ENCODE data around the gene MAD1L1.

MAD1L1 gene

DNA sequence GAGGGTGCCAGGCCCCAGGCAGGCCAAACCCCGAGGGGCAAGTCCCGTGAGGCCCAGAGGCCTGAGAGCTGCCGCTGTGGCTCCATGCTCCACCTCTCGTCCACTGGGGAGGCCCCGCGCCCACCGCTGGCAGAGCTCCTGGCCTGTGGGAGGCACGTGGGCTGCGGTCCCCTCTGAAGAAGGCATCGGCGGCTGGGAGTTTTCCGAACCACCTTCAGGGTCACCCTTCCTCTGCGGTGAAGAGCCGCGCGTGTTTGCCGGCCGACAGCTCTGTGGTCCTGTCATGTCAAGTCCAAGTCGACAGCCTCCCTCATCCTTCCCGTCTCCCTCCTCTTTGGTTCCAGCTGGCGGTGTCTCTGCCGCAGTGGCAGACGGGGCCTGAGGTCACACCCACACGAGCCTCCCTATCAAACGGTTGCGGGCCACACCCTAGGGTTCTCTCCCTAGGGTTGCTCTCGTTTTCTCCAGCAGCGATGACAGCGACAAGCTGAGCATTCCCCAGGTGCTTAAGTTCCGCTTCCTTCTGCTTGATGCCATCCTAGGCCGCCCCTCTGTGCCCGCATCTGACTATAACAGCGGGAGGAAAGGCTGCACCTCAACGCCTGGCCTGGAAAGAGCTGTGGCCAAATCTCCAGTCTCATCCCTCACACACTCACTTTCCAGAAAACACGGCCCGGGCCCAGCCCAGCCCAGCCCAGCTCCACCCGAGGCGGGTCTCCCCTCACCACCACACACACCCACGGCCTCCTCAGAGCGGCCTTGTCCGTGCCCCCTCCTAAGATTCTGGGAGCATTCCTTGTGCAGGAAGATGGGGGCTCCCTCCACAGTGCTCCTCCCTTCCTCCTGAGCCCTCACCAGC, 377.6 kb downstream of the MAD1L1 start:
- no peak for DNase-seq

DNA sequence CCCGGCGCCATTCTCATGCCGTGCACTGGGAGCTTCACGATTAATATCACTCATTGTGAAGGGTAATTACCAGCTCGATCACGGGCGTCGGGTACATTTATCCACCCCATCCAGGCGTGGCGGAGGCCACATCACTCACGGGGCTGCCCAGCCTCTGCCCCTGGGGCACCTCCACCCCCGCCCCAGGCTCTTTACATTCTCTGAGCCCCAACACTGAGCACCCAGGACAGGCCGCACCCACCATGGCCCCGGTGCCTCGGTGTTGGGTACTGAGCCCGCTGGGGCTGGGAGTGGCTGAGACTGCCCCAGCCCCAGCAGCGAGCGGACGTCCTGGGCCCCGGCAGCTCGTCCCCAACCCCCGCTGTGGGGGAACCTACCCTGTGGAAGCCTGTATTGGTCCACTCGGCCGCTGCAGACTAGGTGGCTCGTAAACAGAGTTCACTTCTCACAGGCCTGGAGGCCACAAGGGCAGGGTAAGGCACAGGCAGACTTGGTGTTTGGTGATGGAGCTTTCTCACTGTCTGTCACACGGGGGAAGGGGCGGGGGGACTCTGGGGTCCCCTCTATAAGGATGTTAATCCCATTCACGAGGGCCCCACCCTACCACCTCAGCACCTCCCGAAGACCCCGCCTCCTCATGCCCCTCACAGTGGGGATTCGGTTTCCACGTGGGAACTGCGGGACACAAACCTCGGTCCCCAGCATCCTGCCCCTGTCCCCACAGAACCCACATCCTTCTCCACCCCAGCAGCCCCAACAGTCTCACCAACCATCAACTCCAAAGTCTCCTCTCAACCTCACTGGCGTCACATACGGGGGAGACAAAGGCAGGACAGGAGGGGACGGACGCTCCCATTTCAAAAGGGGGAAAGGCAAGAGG, 378.5 kb downstream of the MAD1L1 start:
- DNase-seq = peak; percentile 7

DNA sequence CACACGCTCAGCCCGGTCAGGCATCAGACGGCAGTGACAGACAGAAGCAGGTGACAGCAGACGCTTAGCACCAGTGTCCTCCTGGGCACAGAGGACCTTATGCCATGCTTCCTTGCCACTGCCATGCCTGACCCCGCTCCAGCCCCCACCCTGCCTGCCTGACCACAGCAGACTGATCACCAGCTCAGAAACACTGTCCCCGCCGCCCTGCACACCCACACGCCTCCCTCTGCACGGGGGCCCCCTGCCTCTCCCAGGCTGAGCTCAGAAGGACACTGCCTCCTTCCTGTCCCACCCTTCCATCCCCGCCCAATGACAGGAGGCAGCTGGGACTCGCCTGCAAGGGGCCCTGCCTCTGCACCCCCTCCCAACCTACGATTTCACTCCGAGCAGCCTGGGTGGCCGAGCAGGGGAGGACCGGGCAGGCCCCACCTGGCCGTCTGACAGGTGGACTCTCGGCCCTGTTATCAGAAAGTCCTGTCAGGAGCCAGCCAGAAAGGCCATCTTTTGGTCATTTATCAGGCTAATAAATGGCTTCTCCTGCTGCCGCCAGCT, 379.2 kb downstream of the MAD1L1 start:
- no peak for DNase-seq

DNA sequence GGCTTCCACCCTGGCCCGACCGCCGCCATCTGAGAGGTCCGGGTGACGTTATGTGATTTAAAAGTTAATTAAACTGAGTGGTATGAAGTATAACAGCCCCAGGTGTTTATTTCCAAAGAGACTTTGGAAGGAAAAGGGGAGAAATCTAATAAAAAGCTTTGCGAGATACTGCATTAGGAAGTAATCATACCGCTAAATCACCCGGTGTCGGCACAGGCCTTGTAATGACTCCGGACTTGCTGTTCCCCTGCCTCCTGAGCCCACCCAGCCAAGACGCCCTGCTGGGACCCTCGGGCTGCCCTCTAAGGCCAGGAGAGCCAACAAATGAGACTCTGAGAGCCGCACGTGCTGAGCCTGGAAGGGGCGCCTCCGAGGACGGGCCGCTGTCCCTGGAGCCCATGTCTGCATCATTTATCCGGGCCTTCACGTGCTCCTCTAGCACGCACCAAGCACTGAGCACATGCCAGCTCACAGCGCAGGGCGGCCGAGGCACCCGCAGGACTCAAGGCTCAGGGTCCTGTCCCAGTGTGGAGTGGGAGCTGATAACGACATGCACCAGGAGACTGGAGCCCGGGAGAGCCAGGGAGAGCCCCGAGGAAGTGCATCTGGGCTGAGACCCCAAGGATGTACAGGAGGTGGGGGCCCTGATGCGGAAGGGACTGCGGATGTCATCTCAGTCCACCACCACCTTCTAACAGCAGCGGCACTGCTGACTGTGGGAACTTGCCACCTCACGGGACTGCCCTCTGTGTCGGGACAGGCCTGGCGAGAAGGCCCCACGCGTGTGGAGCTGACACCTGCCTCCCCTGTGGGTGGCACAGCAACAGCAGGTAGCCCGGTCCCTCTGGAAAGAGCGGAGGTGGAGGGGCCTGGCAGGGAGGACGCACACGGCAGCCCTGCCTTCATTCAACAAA, 380.0 kb downstream of the MAD1L1 start:
- DNase-seq = no peak

DNA sequence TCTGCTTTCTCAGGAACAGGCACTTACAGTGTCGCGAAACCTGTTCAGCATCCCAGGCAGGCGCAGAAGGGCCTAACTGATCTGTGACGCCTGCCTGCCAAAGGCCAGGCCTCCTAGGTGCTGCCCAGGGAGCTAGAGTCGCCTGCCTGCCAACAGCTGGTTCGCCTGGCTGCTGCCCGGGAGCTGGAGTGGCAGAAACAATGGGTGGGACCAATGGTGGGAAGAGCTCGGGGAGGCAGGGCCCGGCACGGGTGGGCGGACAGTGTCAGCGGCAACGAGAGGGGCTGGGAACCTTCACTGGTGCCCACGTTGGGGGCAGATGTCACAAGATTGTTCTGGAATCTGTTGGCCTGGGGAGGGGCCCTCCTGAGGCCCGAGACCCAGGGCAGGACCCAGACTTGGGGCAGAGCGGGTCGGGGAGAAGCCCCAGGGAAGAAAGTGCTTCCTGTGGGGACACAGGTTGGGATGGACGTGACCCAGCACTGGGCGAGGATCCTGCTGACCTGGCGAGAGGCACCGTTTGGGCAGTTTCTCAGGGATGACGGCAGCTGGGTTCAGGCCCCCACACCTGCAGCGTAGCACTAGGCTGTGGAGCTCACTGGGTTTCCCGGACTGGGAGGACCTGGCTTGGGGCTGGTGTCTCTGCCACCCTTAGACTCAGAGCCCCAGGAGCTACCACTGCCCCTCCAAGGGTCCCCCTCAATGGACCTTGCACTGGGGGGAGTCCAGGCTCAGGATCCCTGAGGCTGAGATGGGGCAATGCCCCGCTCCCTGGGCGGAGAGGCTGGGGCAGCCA, 380.8 kb downstream of the MAD1L1 start:
- DNase-seq = no peak

DNA sequence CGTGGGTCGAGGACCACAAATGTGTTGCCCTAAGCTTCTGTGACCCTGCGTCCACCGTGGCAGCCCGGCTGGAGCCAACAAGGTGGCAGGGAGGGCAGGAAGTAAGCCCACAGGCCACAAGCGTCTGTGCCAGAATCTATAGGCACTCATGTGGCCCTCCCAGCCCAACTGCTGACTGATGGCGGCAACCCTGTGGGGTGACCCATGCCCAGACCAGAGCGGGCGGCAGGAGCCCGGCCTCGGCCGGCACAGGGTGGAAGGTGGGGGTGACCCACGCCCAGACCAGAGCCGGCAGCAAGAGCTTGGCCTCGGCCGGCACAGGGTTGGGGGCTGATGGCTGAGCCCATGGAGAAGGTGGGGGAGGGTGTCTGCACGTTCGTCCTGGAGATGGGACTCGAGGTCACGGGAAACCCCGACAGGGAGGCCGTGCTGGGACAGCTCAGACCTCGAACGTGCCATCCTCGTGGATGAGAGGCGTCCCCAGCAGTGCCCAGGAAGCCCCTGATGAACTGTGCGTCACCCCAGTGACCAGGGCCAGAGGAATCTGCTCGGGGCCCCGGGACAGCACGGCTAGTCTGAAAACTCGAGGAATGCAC, 381.7 kb downstream of the MAD1L1 start:
- no peak for DNase-seq

DNA sequence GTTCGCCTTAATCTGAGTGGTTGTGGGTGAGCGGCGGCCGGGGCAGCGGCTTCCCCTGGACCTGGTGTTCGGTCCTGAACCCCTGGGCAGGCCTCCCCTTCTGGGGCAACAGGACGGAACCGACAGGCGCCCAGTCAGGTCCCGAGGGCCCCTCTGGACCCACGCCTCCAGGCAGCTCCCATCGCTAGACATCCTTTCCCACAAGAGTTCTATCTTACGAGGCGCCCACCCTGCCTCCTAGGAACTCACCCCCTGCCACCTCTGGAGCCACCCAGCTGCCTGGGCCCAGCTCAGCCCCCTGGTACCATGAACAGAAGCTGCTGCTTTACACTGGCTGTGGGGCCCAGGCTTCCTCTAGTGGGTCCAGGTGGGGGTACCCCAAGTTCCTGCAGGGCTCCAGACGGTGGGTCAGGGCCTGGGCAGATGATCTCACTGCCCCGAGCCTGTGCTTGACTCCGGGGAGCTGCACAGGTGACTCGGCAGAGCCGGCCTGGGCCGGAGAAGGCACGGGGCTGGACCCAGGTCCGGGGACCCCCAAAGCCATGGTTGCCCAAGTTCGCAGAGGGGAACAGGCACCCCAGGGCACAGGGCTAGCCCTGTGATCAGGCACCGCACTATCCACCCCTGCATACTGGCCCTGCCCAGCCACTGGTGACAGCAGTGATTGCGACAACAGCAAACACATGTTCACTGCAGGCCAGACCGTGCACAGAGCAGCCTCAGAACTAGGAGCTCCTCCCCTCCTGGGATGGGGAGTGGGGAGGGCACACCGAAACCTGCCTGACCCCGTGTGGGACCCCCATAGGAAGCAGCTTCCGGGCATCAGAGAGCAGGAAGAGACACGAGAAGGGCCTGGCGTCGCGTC, 382.4 kb downstream of the MAD1L1 start:
- no peak for DNase-seq

DNA sequence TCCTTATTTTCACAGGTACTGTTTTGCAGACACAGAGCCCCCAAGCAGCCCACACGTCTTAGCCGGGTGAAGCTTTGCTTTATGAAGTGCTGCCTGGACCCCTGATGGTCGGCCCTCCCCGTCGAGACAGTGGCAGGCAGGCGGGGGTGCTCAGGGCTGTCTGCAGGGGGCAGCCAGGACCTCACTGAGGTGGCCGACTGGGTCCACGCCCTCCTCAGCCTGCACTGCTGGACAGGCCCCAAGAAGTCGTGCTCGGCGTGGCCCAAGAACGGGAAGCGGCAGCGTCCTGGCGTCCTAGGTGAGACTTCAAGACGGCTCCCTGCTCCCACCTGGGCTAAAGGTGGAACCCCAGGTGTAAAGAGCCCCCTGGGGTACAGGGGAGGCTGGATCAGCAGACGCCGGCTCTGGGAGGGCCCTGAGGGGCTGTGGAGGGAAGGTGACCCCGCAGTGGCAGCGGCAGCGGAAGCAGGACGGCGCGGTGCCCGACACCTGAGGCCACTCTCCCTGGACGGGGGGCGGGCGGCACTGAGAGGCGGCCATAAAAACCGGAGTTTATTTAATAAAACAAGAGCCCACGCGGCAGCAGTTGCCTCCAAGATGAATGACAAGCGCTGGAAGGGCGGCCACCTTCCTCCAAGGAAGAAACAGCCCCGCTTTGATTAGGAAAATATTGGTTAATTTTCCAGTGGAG, 383.2 kb downstream of the MAD1L1 start:
- no peak for DNase-seq

DNA sequence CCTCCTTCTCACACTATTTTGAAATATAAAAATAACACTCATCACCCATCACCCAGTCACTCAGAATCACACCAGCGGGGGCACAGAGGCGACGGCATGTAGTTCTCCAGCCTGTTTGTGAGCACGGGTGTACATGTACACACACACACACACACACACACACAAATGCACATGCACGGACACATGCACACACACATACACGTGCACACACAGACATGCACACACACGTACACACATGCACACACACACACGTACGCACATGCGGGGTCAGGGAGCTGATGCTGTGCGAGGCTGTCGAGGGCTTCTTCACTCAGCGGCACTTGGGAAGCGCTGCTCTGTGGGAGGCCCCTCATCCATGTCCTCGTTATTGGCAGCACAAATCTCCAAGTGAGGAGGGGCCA, 383.8 kb downstream of the MAD1L1 start:
- DNase-seq = no peak

DNA sequence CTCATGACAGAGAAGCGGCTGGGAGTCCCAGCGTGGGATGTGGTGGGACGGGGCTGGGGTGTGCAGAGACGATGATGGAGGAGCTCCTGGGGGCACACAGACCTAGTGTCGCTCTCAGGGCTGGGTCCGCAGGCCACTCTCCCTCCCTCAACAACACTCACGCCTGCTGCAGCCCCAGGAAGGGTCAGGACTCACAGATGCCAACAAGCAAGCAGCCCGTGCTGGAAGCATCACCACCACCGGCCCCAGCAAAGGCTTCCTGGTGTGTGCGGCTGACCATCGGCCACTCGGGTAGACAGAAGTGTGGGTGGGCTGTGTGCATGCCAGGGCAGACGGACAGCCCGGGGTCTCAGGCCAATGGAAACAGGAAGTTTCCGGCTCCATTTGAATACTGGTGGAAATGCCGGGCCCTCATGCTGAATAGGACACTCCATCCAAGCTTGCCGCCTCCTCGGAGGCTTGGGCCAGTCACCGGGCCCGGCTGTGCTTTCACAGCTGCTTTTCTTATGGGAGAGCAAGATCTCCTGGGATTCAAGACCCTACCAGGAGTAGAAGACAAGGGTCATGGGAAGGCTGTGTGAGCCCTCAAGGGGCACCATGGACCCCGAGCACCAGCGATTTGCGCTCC, 384.6 kb downstream of the MAD1L1 start:
- no peak for DNase-seq

DNA sequence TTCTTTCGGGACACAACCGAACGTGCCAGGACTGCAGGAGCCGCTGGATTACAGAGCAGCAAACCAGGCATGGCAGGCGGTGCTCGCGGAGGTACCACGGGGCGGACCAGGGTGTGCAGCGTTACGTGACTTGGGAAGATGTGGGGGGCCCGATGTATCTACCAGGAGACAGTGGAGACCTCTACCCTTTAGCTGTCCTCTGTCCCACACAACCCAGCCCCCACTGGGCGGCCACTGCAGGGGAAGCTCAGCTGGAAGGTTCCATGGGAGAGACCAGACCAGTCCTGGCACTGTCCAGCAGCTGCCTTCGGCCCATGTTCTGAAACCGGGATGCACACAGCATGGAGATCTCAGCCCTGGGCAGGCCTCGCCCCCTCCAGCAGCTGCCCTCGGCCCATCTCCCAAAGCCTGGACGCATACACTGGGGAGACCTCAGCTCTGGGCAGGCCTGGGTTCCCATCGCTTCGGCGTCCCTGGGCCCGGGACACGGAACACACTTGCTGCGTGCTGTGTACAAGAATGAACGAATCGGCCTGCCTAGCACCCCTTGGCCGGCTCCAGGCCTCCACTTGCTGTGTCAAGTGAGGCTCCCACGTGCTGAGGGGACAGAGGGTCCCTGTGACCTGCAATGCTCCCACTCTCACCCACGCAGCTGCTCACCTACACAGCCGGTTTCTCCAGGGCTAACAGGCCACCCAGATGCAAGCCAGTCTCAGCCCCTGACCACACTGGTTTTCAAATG, 385.3 kb downstream of the MAD1L1 start:
- no peak for DNase-seq

DNA sequence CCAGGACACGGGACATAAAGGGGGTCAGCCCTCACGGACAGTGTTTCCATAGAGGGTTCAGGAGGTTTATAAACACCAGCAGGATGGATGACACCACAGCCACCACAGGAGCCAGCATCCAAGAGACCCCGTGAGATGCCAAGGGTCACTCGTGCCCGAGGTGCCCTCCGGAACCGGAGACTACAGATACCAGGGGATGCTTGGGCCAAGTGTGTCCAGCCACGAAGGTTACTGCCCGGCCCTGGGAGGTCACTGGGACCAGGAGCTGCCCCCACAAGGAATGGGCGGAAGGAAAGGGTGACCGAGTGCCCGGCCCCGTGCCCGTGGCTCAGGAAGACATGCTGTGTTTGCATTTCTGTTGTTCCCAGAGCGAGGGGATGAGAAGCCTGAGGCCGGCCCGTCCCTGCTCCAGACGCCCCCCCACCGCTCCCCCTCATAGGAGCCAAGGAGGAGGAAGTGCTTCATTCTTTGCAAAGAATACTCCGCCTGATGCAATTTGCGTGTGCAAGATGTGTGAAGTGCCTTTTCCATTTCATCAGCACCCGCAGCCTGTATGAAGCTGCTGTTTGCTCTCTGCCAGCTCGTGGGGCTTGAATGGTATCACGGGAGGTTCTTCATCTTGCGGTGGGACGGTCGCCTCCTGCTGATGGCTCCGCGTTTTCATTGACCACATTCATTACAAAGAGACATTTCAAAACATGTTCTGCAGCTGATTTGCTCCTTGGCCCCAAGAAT, 386.2 kb downstream of the MAD1L1 start:
- no peak for DNase-seq

DNA sequence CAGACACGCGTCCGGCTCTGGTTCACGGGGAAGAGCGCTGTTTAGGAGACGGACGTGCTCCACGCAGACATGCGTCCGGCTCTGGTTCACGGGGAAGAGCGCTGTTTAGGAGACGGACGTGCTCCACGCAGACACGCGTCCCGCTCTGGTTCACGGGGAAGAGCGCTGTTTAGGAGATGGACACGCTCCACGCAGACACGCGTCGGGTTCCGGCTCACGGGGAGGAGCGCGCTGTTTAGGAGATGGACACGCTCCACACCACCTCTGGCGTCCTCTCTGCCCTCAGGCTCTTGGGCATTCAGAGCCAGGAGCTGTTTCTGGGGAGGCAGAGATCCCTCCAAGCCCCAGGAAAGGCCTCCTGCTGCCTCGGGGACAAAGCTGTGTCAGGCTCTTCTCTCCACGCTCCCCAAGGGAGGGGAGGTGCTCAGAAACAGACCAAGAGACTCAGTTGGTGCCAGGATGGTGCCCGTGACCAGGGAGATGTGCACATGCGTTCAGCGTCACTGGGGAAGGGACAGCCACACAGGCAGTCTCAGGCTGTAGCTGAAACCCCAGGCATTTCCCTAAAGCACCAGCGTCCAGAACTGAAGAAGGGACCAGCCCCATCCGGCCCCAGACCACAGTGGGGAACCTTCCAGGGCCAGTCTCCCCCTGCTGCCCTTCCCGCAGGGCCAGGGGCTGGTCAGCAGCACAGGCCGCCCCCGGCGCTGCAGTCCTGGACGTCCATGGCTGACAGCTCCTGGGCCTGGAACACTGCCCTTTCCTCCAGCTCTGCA, 387.0 kb downstream of the MAD1L1 start:
- no peak for DNase-seq

DNA sequence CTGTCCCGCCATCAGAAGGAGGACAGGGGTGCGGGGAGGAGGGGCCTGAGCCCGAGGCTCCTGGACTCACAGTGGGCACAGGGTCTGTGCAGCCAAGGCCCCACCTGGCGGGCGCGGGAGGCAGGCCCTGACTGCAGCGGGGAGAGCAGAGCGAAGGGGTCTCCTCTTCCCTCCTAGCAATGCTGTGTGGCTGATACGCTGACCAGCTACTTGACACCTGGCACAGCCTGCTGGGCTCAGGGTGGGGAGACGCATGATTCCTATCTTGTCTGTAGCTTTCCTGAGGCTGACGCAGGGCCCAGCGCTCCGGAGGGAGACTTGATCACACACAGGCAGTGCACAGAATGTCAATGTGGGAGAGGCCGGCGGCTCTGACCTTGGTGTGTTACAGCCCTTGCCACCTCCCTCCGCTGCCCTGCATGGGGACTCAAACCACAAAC, 387.8 kb downstream of the MAD1L1 start:
- no peak for DNase-seq

DNA sequence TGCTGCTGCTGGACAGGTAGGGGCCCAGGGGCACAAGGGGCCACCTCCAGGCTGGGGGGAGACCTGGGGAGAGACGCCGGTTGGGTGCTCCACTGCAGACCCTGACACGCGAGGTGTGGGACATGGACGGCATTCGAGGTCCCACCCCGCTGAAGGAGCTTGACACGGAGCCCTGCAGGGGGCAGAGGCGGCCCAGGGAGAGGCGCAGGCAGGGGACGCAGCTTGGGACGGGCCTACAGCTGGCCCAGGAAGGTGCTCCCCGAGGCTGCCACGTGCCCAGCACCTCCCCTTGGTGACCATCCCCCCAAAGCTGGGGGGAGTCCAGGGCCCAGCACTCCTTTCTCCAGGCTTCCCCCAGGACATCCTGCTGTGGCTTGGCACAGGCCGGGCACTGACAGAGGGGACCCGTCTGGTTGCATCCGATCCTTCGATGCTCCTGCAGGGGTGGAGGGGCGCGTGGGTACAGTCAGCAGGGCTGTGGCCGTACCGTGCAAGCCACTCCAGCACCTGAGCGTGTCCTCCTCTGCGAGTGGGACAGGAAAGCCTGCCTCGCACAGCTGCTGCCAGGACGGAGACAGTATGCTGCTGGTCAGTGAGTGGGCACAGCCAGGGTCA, 388.3 kb downstream of the MAD1L1 start:
- DNase-seq = no peak

DNA sequence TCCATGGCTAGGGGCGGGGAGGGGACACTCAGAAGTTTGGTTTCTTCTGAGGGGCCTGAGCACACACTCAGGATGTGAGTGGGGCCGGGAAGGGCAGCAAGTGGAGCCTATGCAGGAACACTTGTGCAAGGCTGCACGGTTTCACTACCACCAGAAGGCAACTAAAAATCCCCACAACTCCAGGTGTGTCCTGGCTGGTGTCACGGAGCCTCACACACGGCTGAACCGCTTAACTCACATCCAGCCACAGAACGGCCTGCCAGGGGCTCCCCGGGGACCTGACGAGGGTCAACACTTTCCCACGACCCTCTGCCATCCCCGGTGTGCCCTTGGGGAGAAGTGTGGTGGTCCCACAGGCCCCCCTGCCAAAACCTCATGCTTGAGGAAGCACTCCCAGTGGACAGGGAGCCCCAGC, 388.8 kb downstream of the MAD1L1 start:
- DNase-seq = no peak

Measured in CD4-positive, alpha-beta T cell treated with Interleukin-21 for 1 hour (primary cell).